8988T (cell line): ENCODE data around the gene PITPNC1.
"Not testable (repeated sequence)": the region's sequence is repeated elsewhere in the genome, so short reads cannot be mapped to it uniquely, and the experiment has no call there.

Experiments used
- DNase-seq: peaks from one replicate; pipeline ENCODE4 v3.0.0; 2011

The PITPNC1 gene

GRCh38 chr17:67594115-67594880 is 217.2 kb downstream of the PITPNC1 start:
- no peak for DNase-seq

DNA sequence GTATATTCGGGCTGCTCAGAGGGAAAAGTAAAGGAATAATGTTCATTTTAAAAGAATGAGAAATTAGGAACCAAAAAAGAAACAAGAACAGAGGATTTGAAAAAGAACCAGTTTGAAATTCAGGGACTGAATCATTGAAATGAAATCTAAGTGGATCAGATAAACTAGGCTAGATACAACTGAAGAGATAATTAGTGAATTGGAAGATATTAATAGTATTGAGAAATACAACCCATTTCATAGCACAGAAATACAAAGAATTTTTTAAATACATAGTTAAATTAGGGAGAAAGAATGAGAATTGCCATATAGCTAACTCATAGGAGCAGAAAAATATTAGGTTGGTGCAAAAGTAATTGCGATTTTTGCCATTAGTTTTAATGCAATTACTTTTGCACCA is 223.3 kb downstream of the PITPNC1 start:
- no peak for DNase-seq

GRCh38 chr17:67601897-67602296 is 224.8 kb downstream of the PITPNC1 start:
- no peak for DNase-seq

- DNase-seq: no peak
Observed at GRCh38 chr17:67602444-67602843, 225.4 kb downstream of the PITPNC1 start.

GRCh38 chr17:67602974-67603373 is 225.9 kb downstream of the PITPNC1 start:
- peak; percentile 15 for DNase-seq

GRCh38 chr17:67605256-67605912 is 228.3 kb downstream of the PITPNC1 start:
- no peak for DNase-seq

GRCh38 chr17:67606471-67606870 is 229.4 kb downstream of the PITPNC1 start:
- no peak for DNase-seq

GRCh38 chr17:67606896-67607604 is 230.0 kb downstream of the PITPNC1 start:
- DNase-seq: no peak

GRCh38 chr17:67610061-67610460 is 233.0 kb downstream of the PITPNC1 start:
- no peak for DNase-seq

DNA sequence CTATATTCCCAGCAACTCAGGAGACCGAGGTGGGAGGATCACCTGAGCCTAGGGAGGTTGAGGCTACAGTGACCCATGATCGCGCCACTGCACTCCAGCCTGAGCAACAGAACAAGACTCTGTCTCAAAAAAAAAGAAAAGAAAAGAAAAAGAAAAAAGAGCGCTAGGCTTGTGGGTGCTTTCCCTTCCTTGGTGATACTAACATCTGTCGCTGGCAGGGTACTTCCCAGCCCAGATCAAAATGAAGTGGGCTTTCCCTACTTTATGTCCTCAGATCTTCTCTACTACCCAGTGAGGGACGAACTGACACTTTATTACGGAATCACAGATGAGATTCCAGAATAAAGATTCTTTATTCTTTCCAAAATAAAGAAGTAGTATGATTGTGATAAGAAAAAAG is 236.9 kb downstream of the PITPNC1 start:
- DNase-seq: no peak

- DNase-seq: no peak
Observed at GRCh38 chr17:67615011-67615561, 238.0 kb downstream of the PITPNC1 start.

DNA sequence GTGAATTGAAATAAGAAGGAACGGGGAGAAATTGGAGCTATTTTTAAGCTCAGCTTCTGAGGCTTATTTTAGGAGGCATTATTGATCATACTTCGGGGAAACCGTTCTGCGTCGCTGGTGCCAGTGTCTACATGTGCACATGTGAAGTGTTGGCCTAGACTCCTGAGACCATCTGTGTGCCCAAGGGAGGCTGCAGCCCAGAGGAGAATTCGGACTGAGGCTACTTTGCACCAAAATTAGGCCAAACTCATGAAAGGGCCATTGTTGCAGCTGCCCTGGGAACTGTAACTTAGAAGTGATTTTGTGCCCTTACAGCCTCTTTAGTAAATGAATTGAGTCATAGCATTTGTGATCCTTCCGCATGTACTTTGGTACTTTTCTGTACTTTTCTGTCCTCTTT is 238.7 kb downstream of the PITPNC1 start:
- DNase-seq: no peak

DNA sequence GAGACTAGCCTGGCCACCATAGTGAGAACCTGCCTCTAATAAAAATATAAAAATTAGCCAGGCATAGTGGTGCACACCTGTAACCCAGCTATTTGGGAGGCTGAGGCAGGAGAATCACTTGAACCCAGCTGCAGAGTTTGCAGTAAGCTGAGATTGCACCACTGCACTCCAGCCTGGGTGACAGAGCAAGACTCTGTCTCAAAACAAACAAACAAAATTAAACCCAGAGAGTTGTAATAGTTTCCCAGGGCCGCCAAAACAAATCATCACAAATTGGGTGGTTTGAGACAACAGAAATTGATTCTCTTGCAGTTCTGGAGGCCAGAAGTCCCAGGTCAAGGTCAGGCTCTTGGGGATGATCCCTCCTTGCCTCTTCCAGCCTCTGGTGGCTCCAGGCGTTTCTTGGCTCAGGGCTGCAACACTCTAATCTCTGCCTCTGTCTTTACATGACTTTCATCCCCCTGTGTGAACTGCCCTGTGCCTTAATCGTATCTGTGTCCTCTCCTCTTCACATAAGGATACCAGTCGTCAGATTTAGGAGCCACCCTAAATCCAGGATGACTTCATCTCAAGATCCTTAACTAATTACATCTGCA is 240.3 kb downstream of the PITPNC1 start:
- no peak for DNase-seq

DNA sequence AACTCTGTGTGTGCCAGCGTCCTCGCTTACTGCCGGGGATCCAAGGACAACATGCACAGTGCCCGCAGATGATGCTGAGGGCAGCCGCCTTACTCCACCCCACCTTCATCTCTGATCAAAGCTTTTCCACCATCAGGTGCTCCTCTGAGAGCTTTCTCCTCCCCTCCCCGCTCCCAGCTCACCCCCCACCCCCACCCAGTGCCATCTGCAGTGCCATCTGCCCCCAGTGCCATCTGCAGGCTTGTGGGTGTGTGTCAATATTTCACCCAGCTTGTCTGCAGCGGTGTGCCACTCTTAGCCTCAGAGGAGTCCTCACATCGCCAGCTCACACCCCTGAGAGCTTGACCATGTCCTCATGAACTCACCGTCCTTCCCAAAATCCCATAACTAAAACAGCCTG is 242.5 kb downstream of the PITPNC1 start:
- DNase-seq: no peak

GRCh38 chr17:67620088-67620487 is 243.0 kb downstream of the PITPNC1 start:
- DNase-seq: no peak

- no peak for DNase-seq
Observed at GRCh38 chr17:67620636-67621035, 243.6 kb downstream of the PITPNC1 start.

DNA sequence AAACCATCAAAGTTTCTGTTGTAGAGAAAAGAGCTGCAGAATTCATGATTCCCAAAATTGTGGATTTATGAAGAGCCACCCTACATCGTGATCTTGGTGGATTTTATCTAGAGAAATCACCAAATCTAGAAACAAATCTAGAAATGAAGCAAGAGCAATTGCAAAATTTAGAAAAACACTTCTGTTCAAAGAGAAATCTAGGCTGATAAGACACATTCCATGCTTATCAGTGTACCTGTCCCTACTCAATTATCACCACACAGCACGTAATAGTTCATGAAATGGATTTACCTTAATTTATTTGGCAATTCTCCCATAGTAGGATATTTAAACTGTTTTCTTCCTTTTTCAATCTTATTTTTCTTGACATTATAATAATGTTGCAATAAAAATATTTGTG is 246.7 kb downstream of the PITPNC1 start:
- no peak for DNase-seq

- DNase-seq: no peak
Observed at GRCh38 chr17:67624886-67625656, 248.0 kb downstream of the PITPNC1 start.

GRCh38 chr17:67625971-67626370 is 248.9 kb downstream of the PITPNC1 start:
- DNase-seq: no peak

- no peak for DNase-seq
Observed at GRCh38 chr17:67628580-67629013, 251.5 kb downstream of the PITPNC1 start.

DNA sequence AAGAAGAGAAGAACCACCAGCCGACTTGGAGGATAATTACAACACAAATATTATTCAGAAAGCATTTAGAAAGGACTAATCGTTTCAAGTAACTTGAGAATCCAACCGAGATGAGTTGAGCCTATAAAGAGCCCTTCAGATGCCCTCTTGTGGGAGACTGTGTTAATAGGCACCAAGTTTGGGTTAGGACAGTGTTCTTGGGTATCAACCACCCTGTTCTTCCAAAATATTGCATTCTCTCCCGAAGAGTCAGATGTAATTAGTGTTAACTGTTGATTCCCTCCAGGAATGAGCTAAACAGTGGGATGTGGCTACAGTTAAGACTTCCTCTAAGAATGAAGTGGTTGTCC is 252.9 kb downstream of the PITPNC1 start:
- no peak for DNase-seq

- not testable (repeated sequence) for DNase-seq
Observed at GRCh38 chr17:67630836-67631235, 253.8 kb downstream of the PITPNC1 start.
